ENCODE results near the gene PRR20G.

PRR20G gene

GRCh38 chr3:127263586-127264231, 24.1 kb downstream of the PRR20G start:
- DNase-seq (ENCODE audit: low read depth), result no peak

DNA sequence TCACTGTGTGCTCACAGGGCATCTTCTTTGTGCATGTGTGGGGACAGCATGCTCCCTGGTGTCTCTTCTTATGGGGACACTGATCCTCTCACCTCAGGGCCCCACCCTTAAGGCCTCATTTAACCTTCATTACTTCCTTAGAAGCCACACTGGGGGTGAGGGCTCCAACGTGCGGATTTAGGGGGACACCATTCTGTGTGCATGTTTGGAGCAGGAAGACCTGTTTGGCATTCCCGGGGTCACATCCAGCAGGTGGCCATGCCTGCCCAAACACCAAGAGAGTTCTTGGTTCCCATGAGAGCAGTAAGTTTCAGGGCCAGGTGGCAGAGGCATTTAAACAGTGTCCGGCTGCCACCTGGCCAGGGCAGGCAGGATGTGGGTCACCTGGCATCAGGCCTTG, 24.8 kb downstream of the PRR20G start:
- no peak for DNase-seq (ENCODE audit: low read depth)

DNA sequence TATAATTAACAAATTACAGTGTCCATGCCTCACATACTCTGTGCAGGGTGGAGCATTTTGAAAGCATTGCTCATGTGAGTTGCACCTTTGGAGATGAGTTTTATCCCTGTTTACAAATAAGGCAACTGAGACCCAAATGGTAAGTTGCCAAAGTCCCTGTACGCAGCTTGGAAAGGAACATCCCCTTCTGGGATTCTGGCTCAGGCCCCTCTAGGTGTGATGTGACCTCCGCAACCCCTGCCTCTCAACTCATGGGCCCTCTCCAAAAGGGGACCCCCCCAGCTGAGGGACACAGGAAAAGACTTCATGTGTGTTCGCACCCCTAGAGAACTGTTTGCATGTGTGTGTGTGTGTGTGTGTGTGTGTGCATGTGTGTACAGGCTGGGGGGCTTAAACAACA, 25.3 kb downstream of the PRR20G start:
- no peak for DNase-seq (ENCODE audit: low read depth)

DNA sequence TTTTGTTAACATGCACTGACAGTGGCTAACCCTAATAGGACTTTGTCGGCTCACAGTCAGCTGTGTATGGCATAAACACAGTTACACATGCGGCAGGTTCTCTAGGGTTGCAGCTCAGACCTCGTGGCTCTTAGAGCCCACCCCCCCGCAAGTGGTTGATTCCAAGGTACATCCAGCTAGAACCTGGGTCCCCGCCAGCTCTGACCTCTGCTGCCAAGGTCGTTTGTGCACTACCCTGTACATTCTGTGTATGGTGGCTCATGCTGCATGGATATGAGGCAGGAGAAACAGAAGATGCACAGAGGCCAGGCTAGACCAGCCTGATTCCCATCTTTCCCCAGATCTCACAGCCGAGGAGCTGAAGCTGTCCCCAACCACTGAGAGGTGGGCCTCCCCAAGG, 25.9 kb downstream of the PRR20G start:
- DNase-seq (ENCODE audit: low read depth), result no peak

- DNase-seq (ENCODE audit: low read depth), result no peak
These were observed 26.9 kb downstream of the PRR20G start for GRCh38 chr3:127260826-127261555.

- DNase-seq (ENCODE audit: low read depth), result no peak
These were observed 27.4 kb downstream of the PRR20G start for GRCh38 chr3:127260416-127260815.

DNA sequence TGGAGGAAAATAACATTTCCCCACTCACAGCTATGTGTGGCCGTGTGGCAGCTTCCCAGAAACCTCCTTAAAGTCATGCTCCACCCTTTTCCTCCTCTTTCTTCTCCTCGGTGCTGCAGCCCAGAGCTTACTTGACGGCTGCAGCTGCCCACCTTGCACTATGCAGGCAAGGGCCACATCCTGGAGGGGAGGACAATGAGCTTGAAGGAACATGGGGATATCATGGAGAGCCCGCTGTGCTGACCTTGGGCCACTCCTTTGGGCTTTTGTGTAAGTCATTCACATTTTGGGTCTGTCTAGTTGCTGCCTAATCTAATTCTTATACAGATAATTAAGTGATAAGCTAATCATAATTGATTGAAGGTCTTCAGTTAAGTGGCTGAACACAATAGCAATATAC, 28.0 kb downstream of the PRR20G start:
- DNase-seq (ENCODE audit: low read depth), result no peak

DNA sequence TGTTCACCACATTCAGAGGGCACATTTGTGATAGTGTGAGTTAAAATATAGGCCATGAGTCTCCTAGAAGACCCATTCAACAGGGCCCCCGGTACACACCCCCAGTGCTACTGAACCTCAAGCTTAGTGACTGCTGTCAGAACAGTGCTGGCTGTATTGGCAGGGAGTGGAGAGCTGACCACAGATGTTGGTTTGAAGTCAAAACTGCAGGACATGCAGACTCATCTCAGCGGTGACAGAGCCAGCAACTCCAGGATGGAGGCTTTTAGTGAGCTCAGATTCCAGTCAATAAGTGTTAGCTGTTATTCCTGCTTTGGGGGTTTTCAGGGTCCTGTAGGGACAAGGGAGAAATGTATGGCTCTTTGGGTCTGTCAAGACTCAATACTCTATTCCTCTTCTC, 29.1 kb downstream of the PRR20G start:
- no peak for DNase-seq (ENCODE audit: low read depth)

DNA sequence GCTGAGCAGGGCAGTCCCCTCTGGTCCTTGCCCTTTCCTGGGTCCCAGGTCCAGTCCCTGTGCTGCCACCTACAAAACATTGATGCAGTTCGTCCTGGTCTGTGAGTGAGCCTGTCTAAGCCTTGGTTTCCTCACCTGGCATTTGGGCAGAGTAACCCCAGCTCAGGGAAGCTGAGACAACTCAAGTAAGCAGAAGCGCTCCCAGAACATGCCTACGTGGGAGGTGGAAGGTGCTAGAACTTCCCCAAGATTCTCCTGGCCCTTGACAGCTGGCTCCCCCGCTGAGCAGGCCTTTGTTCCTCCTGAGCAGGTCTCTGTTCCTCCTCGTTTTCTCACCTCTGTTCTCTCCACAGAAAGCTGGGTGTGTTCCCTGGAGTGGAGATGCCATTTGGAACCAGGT, 30.5 kb downstream of the PRR20G start:
- DNase-seq (ENCODE audit: low read depth), result no peak

DNA sequence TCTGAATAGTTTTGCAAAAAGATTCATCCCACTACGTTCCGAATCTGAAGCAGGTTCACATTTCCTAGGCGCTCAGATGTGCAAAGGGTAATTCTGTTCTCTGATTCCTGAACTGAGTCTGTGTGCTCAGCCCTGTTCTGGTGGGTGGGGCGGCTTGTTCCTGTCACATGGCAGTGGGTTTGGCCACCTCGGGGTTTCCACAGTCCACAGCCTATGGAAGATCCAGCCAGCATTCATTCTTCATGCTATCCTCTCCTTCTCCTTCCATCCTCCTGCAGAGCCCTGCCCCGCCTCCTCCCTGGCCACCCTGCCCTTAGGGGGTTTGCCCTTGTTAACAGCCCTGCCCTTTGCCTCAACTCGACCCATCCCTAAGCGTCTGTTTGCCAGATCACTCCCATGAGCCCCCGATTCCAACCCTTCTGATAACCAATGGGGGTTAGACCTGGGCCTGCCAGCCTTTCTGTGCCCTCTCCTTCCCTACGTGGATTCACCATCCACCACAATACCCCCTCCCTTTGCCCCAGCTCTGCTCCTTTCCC, 31.0 kb downstream of the PRR20G start:
- DNase-seq (ENCODE audit: low read depth), result no peak

DNA sequence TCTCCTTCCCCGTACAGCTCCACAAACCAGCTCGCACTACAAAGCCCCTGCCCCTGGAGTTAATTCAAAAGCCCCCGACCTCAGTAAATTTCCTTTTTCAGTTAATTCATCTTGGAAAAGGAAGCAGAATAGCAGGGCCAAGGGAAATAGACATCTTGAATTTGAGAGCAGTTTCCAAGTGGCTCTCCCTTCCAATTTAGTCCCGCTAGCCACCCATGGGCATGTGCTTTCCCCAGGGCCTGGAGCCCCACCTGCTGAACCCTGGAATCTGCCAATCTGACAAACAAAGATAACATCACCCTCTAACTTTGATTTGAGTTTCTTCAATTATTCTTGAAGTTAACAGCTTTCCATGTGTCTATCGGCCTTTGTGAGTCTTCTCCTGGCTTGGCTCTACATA, 31.7 kb downstream of the PRR20G start:
- DNase-seq (ENCODE audit: low read depth), result no peak

DNA sequence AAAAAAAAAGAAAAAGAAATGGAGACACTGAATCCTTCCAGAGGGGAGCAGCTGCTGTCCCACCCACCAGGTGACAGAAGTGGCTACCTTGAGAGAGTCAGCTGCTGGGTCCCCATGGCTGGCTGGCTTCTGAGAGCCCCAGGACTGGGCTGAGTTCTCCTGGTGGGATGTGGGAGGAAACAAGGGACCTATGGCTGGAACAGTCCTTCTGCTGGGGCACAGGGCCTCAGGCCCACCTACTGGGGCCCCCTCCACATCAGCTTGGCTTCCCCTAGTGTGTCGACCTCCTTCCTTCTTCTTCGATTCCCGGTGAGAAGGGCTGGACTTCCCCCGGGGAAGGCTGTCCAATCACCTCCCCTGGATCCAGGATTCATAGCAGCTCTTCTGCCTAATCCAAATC, 32.3 kb downstream of the PRR20G start:
- DNase-seq (ENCODE audit: low read depth), result no peak

DNA sequence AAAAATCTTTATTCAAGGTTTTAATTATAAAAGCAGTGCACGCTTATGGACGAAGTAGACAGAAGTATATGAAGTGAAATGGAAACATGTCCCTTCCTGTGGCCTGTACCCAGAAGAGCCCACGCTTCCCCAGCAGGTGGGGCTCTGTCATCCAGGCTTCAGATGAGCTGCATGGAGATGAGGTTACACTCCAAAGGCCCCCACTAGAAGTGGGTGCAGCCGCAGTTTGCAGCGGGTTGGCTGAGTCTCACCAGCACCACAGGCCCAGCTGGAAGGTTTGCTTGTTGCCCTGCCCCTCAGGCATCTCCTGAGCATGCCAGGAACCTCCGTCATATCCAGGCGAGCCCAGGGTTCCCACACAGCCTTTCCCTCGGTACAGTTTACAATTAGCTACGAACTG, 33.1 kb downstream of the PRR20G start:
- no peak for DNase-seq (ENCODE audit: low read depth)

DNA sequence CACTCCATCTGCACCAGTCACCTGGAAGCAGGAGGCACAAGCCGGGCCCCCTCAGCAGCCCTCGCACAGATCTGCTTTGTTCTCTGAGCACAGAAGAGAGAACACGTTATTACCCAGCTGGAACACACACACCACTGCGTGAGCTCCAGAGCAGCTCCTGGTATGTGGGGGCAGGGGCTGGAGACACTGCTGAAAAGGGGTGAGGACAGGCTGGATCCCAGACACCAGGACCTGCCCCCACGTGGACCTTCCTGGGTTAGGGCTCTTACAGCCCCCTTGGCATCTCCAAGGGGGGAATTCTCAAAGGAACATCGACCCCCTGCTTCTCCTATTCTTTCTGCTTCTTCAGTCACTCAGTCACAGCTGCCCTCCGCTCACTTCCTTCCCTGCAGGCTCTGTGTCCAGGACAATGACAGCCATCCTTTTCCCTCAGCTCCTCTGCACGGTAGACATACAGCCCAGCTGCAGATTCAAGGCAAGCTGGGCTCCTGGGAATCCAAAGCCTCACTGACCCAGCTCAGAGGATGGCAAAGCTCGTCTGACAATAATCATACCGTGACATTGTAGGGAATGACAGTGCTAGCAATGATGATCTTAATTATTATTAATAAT, 33.7 kb downstream of the PRR20G start:
- no peak for DNase-seq (ENCODE audit: low read depth)

DNA sequence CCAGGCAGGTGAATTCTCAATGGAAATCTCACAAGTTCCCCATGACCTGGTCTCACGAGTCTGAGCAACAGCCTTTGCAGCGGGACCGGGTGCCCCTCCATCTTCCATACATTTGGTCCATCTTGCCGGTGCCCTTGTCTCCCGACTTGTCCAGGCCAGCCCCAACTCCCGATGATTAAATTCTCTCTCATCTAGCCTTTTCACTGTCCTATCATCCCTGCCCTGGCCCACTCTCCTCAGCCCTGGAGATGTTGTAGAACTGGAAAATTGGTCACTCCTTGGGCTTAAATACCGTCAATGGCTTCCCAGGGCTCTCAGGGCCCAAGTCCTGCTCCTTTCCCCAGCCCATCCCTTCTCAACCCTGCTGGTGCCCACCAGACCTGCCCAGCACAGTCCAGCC, 34.4 kb downstream of the PRR20G start:
- no peak for DNase-seq (ENCODE audit: low read depth)

DNA sequence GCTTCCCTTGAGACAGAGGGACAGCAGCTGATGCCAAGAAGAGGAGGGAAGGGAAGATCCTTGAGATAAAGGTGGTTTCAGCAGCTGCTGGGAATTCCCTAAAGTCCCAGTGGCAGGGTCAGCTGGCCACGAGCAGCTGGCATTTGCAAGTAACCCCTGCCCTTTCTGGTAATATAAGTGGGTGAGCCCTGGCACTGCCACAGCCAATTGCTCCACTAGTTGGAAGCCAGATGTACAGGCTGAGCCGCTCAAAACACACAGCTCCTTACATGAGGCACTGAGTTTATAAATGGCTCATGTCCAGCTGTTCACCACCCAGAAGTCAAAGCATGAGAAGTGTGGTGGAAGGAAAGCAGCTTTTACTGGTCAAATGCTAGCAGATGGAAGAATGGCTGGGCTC, 35.4 kb downstream of the PRR20G start:
- DNase-seq (ENCODE audit: low read depth), result no peak

DNA sequence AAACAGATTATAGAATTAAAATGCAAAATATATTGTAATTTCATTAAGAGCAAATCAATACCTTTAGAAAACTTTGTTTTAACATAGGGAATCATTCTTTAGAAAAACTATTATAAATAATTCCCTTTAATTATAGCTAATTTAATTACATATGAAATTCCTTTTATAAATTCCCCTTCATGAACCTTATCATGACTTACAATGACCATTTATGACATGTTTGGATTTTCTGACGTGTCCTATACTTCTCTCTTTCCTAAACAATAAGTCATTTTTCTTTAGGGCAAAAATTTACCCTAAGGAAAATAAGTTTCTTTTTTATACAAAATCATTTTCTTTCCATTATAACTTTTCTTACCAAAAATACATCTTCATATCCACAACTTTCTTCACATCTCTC, 37.8 kb downstream of the PRR20G start:
- no peak for DNase-seq (ENCODE audit: low read depth)

DNA sequence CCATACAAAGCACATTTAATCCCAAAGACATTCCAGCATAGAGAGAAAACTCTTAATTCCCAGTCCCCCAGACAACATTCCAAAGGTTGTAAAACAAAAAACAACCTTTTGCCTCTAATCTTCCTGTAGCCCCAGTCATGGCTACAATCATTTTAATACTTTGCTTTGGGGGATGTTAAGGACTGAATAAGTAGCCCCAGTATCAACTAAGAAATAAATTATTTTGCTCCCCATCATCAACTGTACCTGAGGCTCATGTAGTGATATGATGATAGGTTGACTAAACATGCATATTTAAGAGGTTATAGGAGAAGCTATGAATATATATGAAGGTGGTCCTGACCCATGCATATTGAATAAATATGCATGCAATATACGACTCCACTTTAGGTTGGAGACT, 40.6 kb downstream of the PRR20G start:
- no peak for DNase-seq (ENCODE audit: low read depth)

- DNase-seq (ENCODE audit: low read depth), result no peak
These were observed 49.2 kb downstream of the PRR20G start for GRCh38 chr3:127238602-127239001.

DNA sequence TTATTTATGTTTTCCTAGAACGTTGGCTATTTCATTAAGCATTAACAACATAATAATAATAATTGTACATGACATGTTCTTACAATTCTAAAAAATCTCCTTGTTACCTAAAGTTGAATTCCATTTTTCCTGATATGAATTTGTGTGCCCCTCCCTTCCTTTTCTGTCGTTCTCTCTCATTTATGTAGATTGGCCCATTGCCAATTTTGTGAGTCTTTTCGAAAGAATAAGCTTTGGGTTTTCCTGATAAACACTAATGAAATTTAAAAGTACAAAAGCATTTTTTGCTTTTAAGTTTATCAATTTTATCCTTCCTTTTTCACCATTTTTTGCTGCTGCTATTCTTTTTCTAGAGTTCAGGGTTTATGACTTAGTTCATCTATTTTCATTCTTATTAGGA, 50.0 kb downstream of the PRR20G start:
- no peak for DNase-seq (ENCODE audit: low read depth)

GRCh38 chr3:127235706-127236105, 52.1 kb downstream of the PRR20G start:
- no peak for DNase-seq (ENCODE audit: low read depth)

DNA sequence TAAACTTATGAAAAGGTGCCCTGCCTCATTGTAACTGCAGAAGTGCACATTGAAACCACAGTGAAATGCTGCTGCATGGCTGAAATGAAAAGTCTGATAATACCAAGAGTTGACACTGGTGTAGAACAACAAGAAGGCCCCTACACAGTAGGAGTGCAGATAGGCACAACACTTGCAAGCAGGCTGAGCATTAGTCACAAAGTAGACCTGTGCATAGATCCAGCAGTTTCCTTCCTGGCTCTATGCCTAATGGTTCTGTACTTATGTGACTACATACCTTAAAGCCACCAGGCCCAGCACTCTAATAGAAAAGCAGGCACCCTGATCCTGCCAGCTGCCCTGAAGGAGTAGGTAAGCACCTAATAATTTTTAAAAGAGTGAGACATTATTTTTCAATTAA, 53.1 kb downstream of the PRR20G start:
- DNase-seq (ENCODE audit: low read depth), result no peak
